SK-N-SH (cell line): ENCODE measurements around the gene NSF. TPM values are rescaled to one million over a fixed set of nuclear protein-coding genes. Genes with fewer than 3 reads are reported as not detected.

Experiments
- CTCF ChIA-PET: fragments of 300-600, 350-600 bp; formaldehyde crosslinking; extraction: SDS; loops from one replicate; lab custom pipeline; 2021; lab: Yijun Ruan, JAX
- POLR2A ChIA-PET: fragments of 350-600 bp; sonication (Branson Sonifier 250); formaldehyde crosslinking; extraction: SDS; loops from one replicate; lab custom pipeline; 2020; ENCODE audit warnings: antibody characterized with exemption, inconsistent platforms; lab: Yijun Ruan, JAX
- DNase-seq: peaks from one replicate; pipeline ENCODE4 v3.0.0; 2012
- H2AFZ ChIP-seq: fragments of 200-600 bp; sonication (generic); 2 replicates; pipeline ENCODE4 v1.8.1; 2016; ENCODE audit warnings: antibody characterized with exemption, mild to moderate bottlenecking, low read depth
- H3F3A ChIP-seq: fragments of 200-600 bp; sonication (generic); replicated peaks from 2 replicates; pipeline ENCODE3; 2016; ENCODE audit warnings: antibody characterized with exemption, mild to moderate bottlenecking; ENCODE audit not compliant: insufficient read depth
- H3K27ac ChIP-seq, 2 experiments: fragments of 200-500 bp in 1 of 2; fragments of 200-600 bp in 1 of 2; sonication (Bioruptor generic) in 1 of 2; sonication (generic), shearing (Covaris generic) in 1 of 2; 2 replicates each; pipeline versions ENCODE4 v1.5.1 to v1.6.1; 2014 to 2016; ENCODE audit warnings: low read depth in 2 of 2, inconsistent platforms in 1 of 2, low read length in 1 of 2, mild to moderate bottlenecking in 1 of 2, mixed read lengths in 1 of 2
- H3K27me3 ChIP-seq: fragments of 200-600 bp; sonication (generic), shearing (Covaris generic); 2 replicates; pipeline ENCODE4 v1.6.1; 2016; ENCODE audit warnings: mixed run types; ENCODE audit not compliant: insufficient read depth
- H3K36me3 ChIP-seq, 2 experiments: fragments of 200-500 bp in 1 of 2; fragments of 200-600 bp in 1 of 2; sonication (Bioruptor generic) in 1 of 2; sonication (generic) in 1 of 2; replicated peaks in 1 of 2; 2 replicates each; pipeline versions ENCODE3 to v1.5.1; 2014 to 2016; ENCODE audit warnings: low read length in 1 of 2, mild to moderate bottlenecking in 1 of 2; ENCODE audit not compliant: insufficient read depth in 2 of 2, control insufficient read depth in 1 of 2
- H3K4me1 ChIP-seq, 2 experiments: fragments of 200-500 bp in 1 of 2; fragments of 200-600 bp in 1 of 2; sonication (Bioruptor generic) in 1 of 2; sonication (generic), shearing (Covaris generic) in 1 of 2; 2 replicates each; pipeline versions ENCODE4 v1.5.1 to v1.6.1; 2014 to 2016; ENCODE audit warnings: low read depth in 1 of 2, low read length in 1 of 2, mixed run types in 1 of 2; ENCODE audit not compliant: insufficient read depth in 2 of 2, control insufficient read depth in 1 of 2
- H3K4me2 ChIP-seq: fragments of 200-600 bp; sonication (generic), shearing (Covaris generic); 2 replicates; pipeline ENCODE4 v1.6.1; 2017; ENCODE audit warnings: mixed run types
- H3K4me3 ChIP-seq, 2 experiments: fragments of 200-500 bp in 1 of 2; fragments of 200-600 bp in 1 of 2; sonication (Bioruptor generic) in 1 of 2; sonication (generic), shearing (Covaris generic) in 1 of 2; 2 replicates each; pipeline versions ENCODE4 v1.5.1 to v1.8.1; 2014 to 2016; ENCODE audit warnings: low read depth in 2 of 2, inconsistent platforms in 1 of 2, low read length in 1 of 2, mild to moderate bottlenecking in 1 of 2, mixed read lengths in 1 of 2, moderate library complexity in 1 of 2
- H3K79me2 ChIP-seq: fragments of 200-600 bp; sonication (generic); 2 replicates; pipeline ENCODE4 v1.8.1; 2017; ENCODE audit warnings: mild to moderate bottlenecking; ENCODE audit not compliant: insufficient read depth
- H3K9ac ChIP-seq: fragments of 200-600 bp; sonication (generic); 2 replicates; pipeline ENCODE4 v1.6.1; 2017; ENCODE audit warnings: mixed run types
- H3K9me2 ChIP-seq: fragments of 200-600 bp; sonication (generic); 2 replicates; pipeline ENCODE4 v1.6.1; 2017; ENCODE audit warnings: mixed run types
- H3K9me3 ChIP-seq: fragments of 200-600 bp; sonication (generic); 2 replicates; pipeline ENCODE4 v1.6.1; 2017; ENCODE audit warnings: mixed run types, mild to moderate bottlenecking, moderate library complexity
- H4K20me1 ChIP-seq: fragments of 200-600 bp; sonication (generic); 2 replicates; pipeline ENCODE4 v1.6.1; 2017; ENCODE audit warnings: mild to moderate bottlenecking, mixed run types; ENCODE audit not compliant: insufficient read depth
- CHD2 ChIP-seq: fragments of 150-350 bp; IDR thresholded peaks from 2 replicates; pipeline ENCODE4 v1.6.1; 2018; ENCODE audit warnings: low read length; ENCODE audit not compliant: partially characterized antibody
- ELF1 ChIP-seq: IDR thresholded peaks from 2 replicates; pipeline ENCODE4 v1.4.0; 2012
- EZH2phosphoT487 ChIP-seq: fragments of 200-600 bp; sonication (generic); IDR thresholded peaks from 2 replicates; pipeline ENCODE4 v1.6.1; 2017; ENCODE audit warnings: low read depth, mixed run types, mild to moderate bottlenecking, antibody characterized with exemption, moderate library complexity, borderline replicate concordance
- FOXJ3 ChIP-seq: sonication (generic); formaldehyde crosslinking; IDR thresholded peaks from 2 replicates; pipeline ENCODE4 v1.5.1; 2020; ENCODE audit warnings: mild to moderate bottlenecking, missing genetic modification reagents
- FOXM1 ChIP-seq: IDR thresholded peaks from 2 replicates; pipeline ENCODE4 v1.4.0; 2012; ENCODE audit warnings: low read depth, mild to moderate bottlenecking
- MAX ChIP-seq: IDR thresholded peaks from 2 replicates; pipeline ENCODE4 v1.4.0; 2012; ENCODE audit warnings: low read depth
- MEF2A ChIP-seq: IDR thresholded peaks from 2 replicates; pipeline ENCODE4 v1.4.0; 2012; ENCODE audit warnings: low read depth, borderline replicate concordance
- MXI1 ChIP-seq: IDR thresholded peaks from 2 replicates; pipeline ENCODE4 v1.6.1; 2012; ENCODE audit warnings: mild to moderate bottlenecking, low read depth, low read length, improper control_type of control experiment
- PBX3 ChIP-seq: IDR thresholded peaks from 2 replicates; pipeline ENCODE4; 2012
- RAD21 ChIP-seq: IDR thresholded peaks from 2 replicates; pipeline ENCODE4 v1.6.1; 2012; ENCODE audit warnings: mild to moderate bottlenecking, low read length
- SIN3A ChIP-seq: IDR thresholded peaks from 2 replicates; pipeline ENCODE4 v1.6.1; 2012; ENCODE audit warnings: low read depth, mild to moderate bottlenecking, low read length, moderate library complexity, borderline replicate concordance
- TAF1 ChIP-seq: IDR thresholded peaks from 2 replicates; pipeline ENCODE4 v1.6.1; 2012; ENCODE audit warnings: low read depth, mild to moderate bottlenecking, low read length, moderate library complexity, borderline replicate concordance
- TCF12 ChIP-seq: IDR thresholded peaks from 2 replicates; pipeline ENCODE4 v1.4.0; 2012
- USF2 ChIP-seq: fragments of 150-350 bp; IDR thresholded peaks from 2 replicates; pipeline ENCODE4 v1.6.1; 2017; ENCODE audit warnings: antibody characterized with exemption, low read length, low read depth, borderline replicate concordance
- YY1 ChIP-seq: IDR thresholded peaks from 2 replicates; pipeline ENCODE4 v1.4.0; 2012; ENCODE audit warnings: low read depth, mild to moderate bottlenecking
- WGBS: methylation state at CpG from one replicate; pipeline ENCODE4 v1.1.6; 2017; ENCODE audit warnings: low lambda C conversion rate; 5-methylcytosine and 5-hydroxymethylcytosine counted together
- polyA plus RNA-seq, 3 experiments: library from polyadenylated mRNA; depleted of rRNA; stranded (reverse); fragments of >200 nt; gene quantifications; 2 replicates each; pipeline ENCODE4 v1.2.3, GENCODE V29; 2012
- TF ChIP-seq, protein P1 (sequence below): fragments of 200-600 bp; sonication (generic); IDR thresholded peaks from 2 replicates; pipeline ENCODE4 v1.6.1; 2017; ENCODE audit warnings: antibody characterized with exemption, mild to moderate bottlenecking, moderate library complexity
- TF ChIP-seq, protein P2 (sequence below): IDR thresholded peaks from 2 replicates; pipeline ENCODE4 v1.4.0; 2012; ENCODE audit warnings: low read depth, borderline replicate concordance

Gene NSF
- polyA plus RNA-seq, 1 of the 3 experiments (the other 2 are of a cell fraction) = 31.4 TPM

DNA sequence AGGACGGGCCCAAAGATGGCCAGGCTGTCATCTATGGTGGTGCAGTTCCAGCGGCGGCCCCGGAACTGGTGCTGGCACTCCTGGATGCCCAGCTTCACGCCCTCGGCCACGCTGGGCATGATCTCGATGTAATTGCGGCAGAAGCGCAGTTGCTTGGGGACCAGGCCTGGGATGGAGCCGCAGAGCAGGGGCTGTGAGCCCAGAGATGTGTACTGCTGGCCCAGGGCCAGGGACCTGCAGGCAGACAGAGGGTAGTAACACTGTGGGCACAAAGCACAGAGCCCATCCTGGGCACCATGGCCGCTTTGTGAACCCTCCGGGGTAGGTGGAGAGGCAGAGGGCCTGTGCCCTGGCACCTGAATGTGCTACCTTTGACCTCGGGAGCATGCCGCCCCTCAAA lies 183.2 kb downstream of the NSF start:
- TF ChIP-seq ELF1 (no peak), TAF1 (no peak), MXI1 (no peak), SIN3A (no peak), YY1 (no peak), EZH2phosphoT487 (no peak), CHD2 (no peak), RAD21 (no peak), PBX3 (no peak), USF2 (no peak), TCF12 (no peak), MAX (no peak), MEF2A (no peak), FOXM1 (no peak), FOXJ3 (CRISPR knock-in tag) (no peak)
- TF ChIP-seq, protein P1, sequence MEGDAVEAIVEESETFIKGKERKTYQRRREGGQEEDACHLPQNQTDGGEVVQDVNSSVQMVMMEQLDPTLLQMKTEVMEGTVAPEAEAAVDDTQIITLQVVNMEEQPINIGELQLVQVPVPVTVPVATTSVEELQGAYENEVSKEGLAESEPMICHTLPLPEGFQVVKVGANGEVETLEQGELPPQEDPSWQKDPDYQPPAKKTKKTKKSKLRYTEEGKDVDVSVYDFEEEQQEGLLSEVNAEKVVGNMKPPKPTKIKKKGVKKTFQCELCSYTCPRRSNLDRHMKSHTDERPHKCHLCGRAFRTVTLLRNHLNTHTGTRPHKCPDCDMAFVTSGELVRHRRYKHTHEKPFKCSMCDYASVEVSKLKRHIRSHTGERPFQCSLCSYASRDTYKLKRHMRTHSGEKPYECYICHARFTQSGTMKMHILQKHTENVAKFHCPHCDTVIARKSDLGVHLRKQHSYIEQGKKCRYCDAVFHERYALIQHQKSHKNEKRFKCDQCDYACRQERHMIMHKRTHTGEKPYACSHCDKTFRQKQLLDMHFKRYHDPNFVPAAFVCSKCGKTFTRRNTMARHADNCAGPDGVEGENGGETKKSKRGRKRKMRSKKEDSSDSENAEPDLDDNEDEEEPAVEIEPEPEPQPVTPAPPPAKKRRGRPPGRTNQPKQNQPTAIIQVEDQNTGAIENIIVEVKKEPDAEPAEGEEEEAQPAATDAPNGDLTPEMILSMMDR = no peak
- TF ChIP-seq, protein P2, sequence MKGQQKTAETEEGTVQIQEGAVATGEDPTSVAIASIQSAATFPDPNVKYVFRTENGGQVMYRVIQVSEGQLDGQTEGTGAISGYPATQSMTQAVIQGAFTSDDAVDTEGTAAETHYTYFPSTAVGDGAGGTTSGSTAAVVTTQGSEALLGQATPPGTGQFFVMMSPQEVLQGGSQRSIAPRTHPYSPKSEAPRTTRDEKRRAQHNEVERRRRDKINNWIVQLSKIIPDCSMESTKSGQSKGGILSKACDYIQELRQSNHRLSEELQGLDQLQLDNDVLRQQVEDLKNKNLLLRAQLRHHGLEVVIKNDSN = no peak
- no peak for DNase-seq
- Histone ChIP-seq H3K9me2 (no peaks in the 10 kb centered on the region), H3K9ac (no peak overlapping the region), H3K4me2 (no peak overlapping the region), H3K36me3 (no peaks in the 10 kb centered on the region), H3K9me3 (no peaks in the 10 kb centered on the region), H3K4me1 (peaks cover 0 to 20% of the 10 kb centered on the region in 2 experiments; a peak in 1 of 4 replicates), H3F3A (peaks cover 4% of the 10 kb centered on the region), H3K27ac (no peak overlapping the region), H4K20me1 (no peaks in the 10 kb centered on the region), H3K79me2 (no peaks in the 10 kb centered on the region), H3K27me3 (no peaks in the 10 kb centered on the region), H3K4me3 (no peak overlapping the region), H2AFZ (no peak overlapping the region)
- WGBS = 94% methylated on average over 13 of the region's 15 CpGs
- ChIA-PET CTCF (interaction anchor here (1.1 to 2.1 kb wide), 4 partner anchors 8 to 62 kb away, joined by 3 to 8 read pairs (median 6); no protein-coding TSS in a partner anchor), POLR2A (no interaction called here)
